Activated CD4-positive, alpha-beta memory T cell treated with anti-CD3 and anti-CD28 coated beads for 36 hours (primary cell): ENCODE data around the gene TEK. TPM values are rescaled to one million over a fixed set of nuclear protein-coding genes. Genes with fewer than 3 reads are reported as not detected.

ENCODE experiments used
- CTCF ChIA-PET: fragments of 350-600 bp; sonication (Branson Sonifier 250); formaldehyde crosslinking; loops from one replicate; lab custom pipeline; 2021; ENCODE audit warnings: antibody characterized with exemption, inconsistent platforms; lab: Charles Lee
- POLR2A ChIA-PET: fragments of 350-600 bp; sonication (Branson Sonifier 250); formaldehyde crosslinking; loops from one replicate; lab custom pipeline; 2021; ENCODE audit warnings: antibody characterized with exemption; lab: Charles Lee
- DNase-seq: peaks from one replicate; pipeline ENCODE4 v3.0.0-alpha.2; 2020
- H3K27ac Mint-ChIP-seq: one replicate; pipeline ENCODE4 v1.8.0; 2021; ENCODE audit warnings: mixed read lengths
- H3K27me3 Mint-ChIP-seq: one replicate; pipeline ENCODE4 v1.8.0; 2021; ENCODE audit warnings: mixed read lengths
- H3K36me3 Mint-ChIP-seq: one replicate; pipeline ENCODE4 v1.8.0; 2021; ENCODE audit warnings: mixed read lengths
- H3K4me1 Mint-ChIP-seq: one replicate; pipeline ENCODE4 v1.8.0; 2021; ENCODE audit warnings: low read depth, mixed read lengths
- H3K4me3 Mint-ChIP-seq: one replicate; pipeline ENCODE4 v1.8.0; 2021; ENCODE audit warnings: mild to moderate bottlenecking, mixed read lengths
- H3K9me3 Mint-ChIP-seq: one replicate; pipeline ENCODE4 v1.8.0; 2021; ENCODE audit warnings: mixed read lengths
- intact Hi-C: fragments of 100-400 bp; cut with micrococcal nuclease; formaldehyde crosslinking; loops from one replicate; pipeline ENCODE4 v1.15.1; 2023
- total RNA-seq, 2 experiments: library from RNA; stranded (reverse); gene quantifications; one replicate each; pipeline ENCODE4 v1.2.3, GENCODE V29; 2021

The TEK gene
- total RNA-seq, 2 experiments from 2014 or later = not detected

GRCh38 chr9:27276193-27277030 is 167.4 kb downstream of the TEK start:
- CTCF ChIA-PET = interaction anchor here (1.3 to 1.7 kb wide), 4 partner anchors 17 to 246 kb away, joined by 3 to 9 read pairs (median 5); no protein-coding TSS in a partner anchor
- no peak for DNase-seq
- no peak overlapping the region for H3K27ac Mint-ChIP-seq

GRCh38 chr9:27278374-27278773 is 169.3 kb downstream of the TEK start:
- no peaks in the 10 kb centered on the region for H3K9me3 Mint-ChIP-seq
- intact Hi-C loops = no loop called here
- POLR2A ChIA-PET = no interaction called here
- no peak for DNase-seq
- H3K4me1 Mint-ChIP-seq = no peaks in the 10 kb centered on the region
- H3K27me3 Mint-ChIP-seq = no peaks in the 10 kb centered on the region
- H3K27ac Mint-ChIP-seq = no peak overlapping the region
- H3K4me3 Mint-ChIP-seq = no peak overlapping the region
- H3K36me3 Mint-ChIP-seq = no peaks in the 10 kb centered on the region
- CTCF ChIA-PET = interaction anchor here (1.4 kb wide), 1 partner anchor 55 kb away, joined by 4 read pairs; no protein-coding TSS in a partner anchor

More at GRCh38 chr9:27276193-27277030, 167.4 kb downstream of the TEK start:
- no peak overlapping the region for H3K4me3 Mint-ChIP-seq
- H3K27me3 Mint-ChIP-seq = no peaks in the 10 kb centered on the region
- no peaks in the 10 kb centered on the region for H3K4me1 Mint-ChIP-seq
- POLR2A ChIA-PET = no interaction called here
- H3K9me3 Mint-ChIP-seq = no peaks in the 10 kb centered on the region
- intact Hi-C loops = loop anchor here (1.0 kb wide), 2 partner anchors 242 to 532 kb away; no protein-coding TSS in a partner anchor
- H3K36me3 Mint-ChIP-seq = no peaks in the 10 kb centered on the region

DNA sequence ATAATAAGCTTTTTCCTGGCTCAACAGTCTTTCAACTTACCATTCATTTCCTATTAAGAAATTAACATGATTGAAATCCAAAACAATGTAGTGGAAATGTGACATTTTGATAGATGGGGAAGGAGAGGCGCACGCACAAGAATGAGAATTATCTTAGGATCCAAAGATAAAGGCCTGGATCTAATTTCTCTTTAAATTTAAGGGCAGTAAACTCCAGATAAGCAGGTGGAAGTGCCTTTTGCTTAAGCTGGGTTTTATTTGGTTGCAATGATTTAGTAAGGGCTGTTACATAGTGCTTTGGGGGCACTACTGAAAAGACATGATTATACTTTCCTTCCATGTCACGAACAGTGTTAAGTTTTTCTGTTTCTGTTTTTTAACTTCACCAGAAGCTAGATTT is 170.6 kb downstream of the TEK start:
- Mint-ChIP-seq H3K9me3 (no peaks in the 10 kb centered on the region), H3K36me3 (no peaks in the 10 kb centered on the region), H3K4me3 (no peak overlapping the region), H3K27ac (no peak overlapping the region), H3K4me1 (no peaks in the 10 kb centered on the region), H3K27me3 (peaks cover 2% of the 10 kb centered on the region)
- intact Hi-C loops = no loop called here
- CTCF ChIA-PET = interaction anchor here (1.4 kb wide), 1 partner anchor 53 kb away, joined by 4 read pairs; no protein-coding TSS in a partner anchor
- POLR2A ChIA-PET = no interaction called here
- DNase-seq = no peak

Other genes starting within 250 kb of the TEK start
- 10 to 100 TPM; 18.2 to 18.8 TPM for gene CAAP1, start 216.4 kb upstream of the TEK start, total RNA-seq
- gene PLAA, start 162.0 kb upstream of the TEK start, total RNA-seq = 10 to 100 TPM; 32.2 to 32.3 TPM
- gene IFT74, start 152.8 kb upstream of the TEK start, total RNA-seq = 10 to 100 TPM; 10.9 to 11.2 TPM
- gene LRRC19, start 103.6 kb upstream of the TEK start, total RNA-seq = not detected
- gene EQTN, start 187.9 kb downstream of the TEK start, total RNA-seq = not detected